SU-DHL-6 (cell line): Measurements from ENCODE around the gene MXD1.

Source experiments
- H2AFZ ChIP-seq: fragments of 200-600 bp; sonication (generic); 2 replicates; pipeline ENCODE4 v1.6.1; 2014; ENCODE audit warnings: low read depth, mild to moderate bottlenecking, moderate library complexity, mixed read lengths, antibody characterized with exemption, low read length; ENCODE audit not compliant: severe bottlenecking
- H3F3A ChIP-seq: fragments of 200-600 bp; shearing (Covaris generic); 2 replicates; pipeline ENCODE4 v1.6.0; 2016; ENCODE audit warnings: antibody characterized with exemption, mild to moderate bottlenecking; ENCODE audit not compliant: insufficient read depth
- H3K27ac ChIP-seq: fragments of 200-600 bp; sonication (generic); 2 replicates; pipeline ENCODE4 v1.5.1; 2016; ENCODE audit warnings: low read depth, mild to moderate bottlenecking, low read length, moderate library complexity, mixed read lengths
- H3K27me3 ChIP-seq: fragments of 200-600 bp; sonication (generic), shearing (Covaris generic); 2 replicates; pipeline ENCODE4 v1.6.0; 2014; ENCODE audit warnings: mild to moderate bottlenecking, low read length
- H3K36me3 ChIP-seq: fragments of 200-600 bp; sonication (generic); 2 replicates; pipeline ENCODE4 v1.6.1; 2014; ENCODE audit warnings: mild to moderate bottlenecking, low read length, mixed read lengths
- H3K4me2 ChIP-seq: fragments of 300-600, 200-600 bp; shearing (Covaris generic), sonication (generic); 2 replicates; pipeline ENCODE4 v1.6.0; 2014; ENCODE audit warnings: low read length, low read depth, mild to moderate bottlenecking; ENCODE audit not compliant: poor library complexity, severe bottlenecking
- H3K4me3 ChIP-seq: fragments of 200-600 bp; sonication (generic); 2 replicates; pipeline ENCODE4 v1.5.1; 2014; ENCODE audit warnings: antibody characterized with exemption, low read length, mild to moderate bottlenecking, mixed read lengths; ENCODE audit not compliant: insufficient read depth, poor library complexity, severe bottlenecking
- H3K79me2 ChIP-seq: fragments of 200-600 bp; sonication (generic); 2 replicates; pipeline ENCODE4 v1.6.1; 2014; ENCODE audit warnings: mild to moderate bottlenecking, low read length, moderate library complexity; ENCODE audit not compliant: insufficient read depth
- H3K9ac ChIP-seq: fragments of 200-600 bp; sonication (generic); 2 replicates; pipeline ENCODE4 v1.7.0; 2014; ENCODE audit warnings: mild to moderate bottlenecking, low read length
- H3K9me2 ChIP-seq: fragments of 200-600 bp; sonication (generic); replicated peaks from 2 replicates; pipeline ENCODE4 v1.6.1; 2014; ENCODE audit warnings: low read length; ENCODE audit not compliant: insufficient read depth
- H3K9me3 ChIP-seq: fragments of 200-600 bp; sonication (generic); 2 replicates; pipeline ENCODE4 v1.6.1; 2014; ENCODE audit warnings: low read length, mixed read lengths; ENCODE audit not compliant: insufficient read depth
- H4K20me1 ChIP-seq: fragments of 200-600 bp; sonication (generic); 2 replicates; pipeline ENCODE4 v1.6.1; 2014; ENCODE audit warnings: low read depth, mild to moderate bottlenecking, antibody characterized with exemption, low read length, moderate library complexity, mixed read lengths
- EZH2phosphoT487 ChIP-seq: fragments of 200-600 bp; sonication (generic), shearing (Covaris generic); conservative IDR thresholded peaks from 2 replicates; pipeline ENCODE4 v1.6.1; 2018; ENCODE audit warnings: mild to moderate bottlenecking, antibody characterized with exemption, low read length, moderate library complexity, mixed read lengths
- TF ChIP-seq, protein P1 (sequence below): fragments of 200-600 bp; sonication (generic); IDR thresholded peaks from one replicate; pipeline ENCODE4 v1.5.1; 2017; ENCODE audit warnings: antibody characterized with exemption, mild to moderate bottlenecking, low read length, moderate library complexity; ENCODE audit not compliant: insufficient read depth, poor library complexity, severe bottlenecking

The MXD1 gene

DNA sequence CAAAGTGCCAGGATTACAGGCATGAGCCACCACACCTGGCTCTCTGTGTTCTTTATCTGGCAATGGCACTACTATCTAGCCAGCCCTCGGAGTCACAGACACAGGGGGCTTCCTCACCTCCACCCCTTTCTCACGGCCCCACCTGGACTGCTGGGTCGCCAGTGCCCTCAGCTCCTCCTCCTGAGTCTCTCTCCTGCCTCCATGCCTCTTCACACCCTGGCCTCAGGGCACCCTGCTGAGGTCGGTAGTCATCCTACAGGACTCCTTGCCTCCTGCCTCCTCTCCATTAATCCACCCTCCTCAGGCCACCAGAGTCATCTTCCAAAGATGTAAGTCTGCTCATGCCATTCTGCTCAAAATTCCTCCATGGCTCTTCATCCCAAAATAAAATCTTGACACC is 55.1 kb downstream of the MXD1 start:
- TF ChIP-seq, protein P1, sequence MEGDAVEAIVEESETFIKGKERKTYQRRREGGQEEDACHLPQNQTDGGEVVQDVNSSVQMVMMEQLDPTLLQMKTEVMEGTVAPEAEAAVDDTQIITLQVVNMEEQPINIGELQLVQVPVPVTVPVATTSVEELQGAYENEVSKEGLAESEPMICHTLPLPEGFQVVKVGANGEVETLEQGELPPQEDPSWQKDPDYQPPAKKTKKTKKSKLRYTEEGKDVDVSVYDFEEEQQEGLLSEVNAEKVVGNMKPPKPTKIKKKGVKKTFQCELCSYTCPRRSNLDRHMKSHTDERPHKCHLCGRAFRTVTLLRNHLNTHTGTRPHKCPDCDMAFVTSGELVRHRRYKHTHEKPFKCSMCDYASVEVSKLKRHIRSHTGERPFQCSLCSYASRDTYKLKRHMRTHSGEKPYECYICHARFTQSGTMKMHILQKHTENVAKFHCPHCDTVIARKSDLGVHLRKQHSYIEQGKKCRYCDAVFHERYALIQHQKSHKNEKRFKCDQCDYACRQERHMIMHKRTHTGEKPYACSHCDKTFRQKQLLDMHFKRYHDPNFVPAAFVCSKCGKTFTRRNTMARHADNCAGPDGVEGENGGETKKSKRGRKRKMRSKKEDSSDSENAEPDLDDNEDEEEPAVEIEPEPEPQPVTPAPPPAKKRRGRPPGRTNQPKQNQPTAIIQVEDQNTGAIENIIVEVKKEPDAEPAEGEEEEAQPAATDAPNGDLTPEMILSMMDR, result no peak
- no peak for TF ChIP-seq EZH2phosphoT487
- Histone ChIP-seq H3K9ac (no peak overlapping the region), H2AFZ (no peak overlapping the region)

DNA sequence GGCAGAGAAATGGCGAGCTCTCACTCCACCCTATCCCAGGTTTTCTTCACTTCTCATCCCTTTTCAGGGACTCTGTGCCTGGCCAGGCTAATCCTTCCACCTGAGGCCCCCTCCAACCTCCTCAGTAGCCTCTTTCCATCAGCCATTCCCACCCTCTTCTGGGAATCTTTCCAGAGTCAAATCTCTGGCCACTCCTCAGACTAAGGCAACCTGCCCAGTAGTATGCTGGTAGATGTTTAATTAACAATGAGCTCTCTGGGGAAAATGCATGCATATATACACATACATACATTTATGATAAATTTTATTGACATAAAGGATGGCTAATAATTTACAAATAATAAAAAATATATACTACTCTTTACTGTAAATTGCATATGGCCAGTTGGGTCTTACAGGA is 57.9 kb downstream of the MXD1 start:
- H3K27me3 ChIP-seq, result no peaks in the 10 kb centered on the region
- H4K20me1 ChIP-seq, result no peaks in the 10 kb centered on the region
- no peaks in the 10 kb centered on the region for H3K9me3 ChIP-seq
- no peak overlapping the region for H3K27ac ChIP-seq
- no peak for TF ChIP-seq EZH2phosphoT487
- TF ChIP-seq, protein P1, result no peak
- H3K9ac ChIP-seq, result no peak overlapping the region
- H3F3A ChIP-seq, result no peaks in the 10 kb centered on the region
- no peak overlapping the region for H3K4me3 ChIP-seq
- no peaks in the 10 kb centered on the region for H3K9me2 ChIP-seq
- no peak overlapping the region for H3K4me2 ChIP-seq
- H2AFZ ChIP-seq, result no peak overlapping the region
- no peaks in the 10 kb centered on the region for H3K79me2 ChIP-seq
- H3K36me3 ChIP-seq, result no peaks in the 10 kb centered on the region

More for the DNA sequence above, 55.1 kb downstream of the MXD1 start:
- Histone ChIP-seq H3K9me2 (no peaks in the 10 kb centered on the region), H3K4me3 (no peak overlapping the region), H3K79me2 (no peaks in the 10 kb centered on the region), H3K36me3 (no peaks in the 10 kb centered on the region), H3K4me2 (no peak overlapping the region), H3K27me3 (no peaks in the 10 kb centered on the region), H3K27ac (no peak overlapping the region), H3K9me3 (no peaks in the 10 kb centered on the region), H4K20me1 (no peaks in the 10 kb centered on the region), H3F3A (no peaks in the 10 kb centered on the region)

DNA sequence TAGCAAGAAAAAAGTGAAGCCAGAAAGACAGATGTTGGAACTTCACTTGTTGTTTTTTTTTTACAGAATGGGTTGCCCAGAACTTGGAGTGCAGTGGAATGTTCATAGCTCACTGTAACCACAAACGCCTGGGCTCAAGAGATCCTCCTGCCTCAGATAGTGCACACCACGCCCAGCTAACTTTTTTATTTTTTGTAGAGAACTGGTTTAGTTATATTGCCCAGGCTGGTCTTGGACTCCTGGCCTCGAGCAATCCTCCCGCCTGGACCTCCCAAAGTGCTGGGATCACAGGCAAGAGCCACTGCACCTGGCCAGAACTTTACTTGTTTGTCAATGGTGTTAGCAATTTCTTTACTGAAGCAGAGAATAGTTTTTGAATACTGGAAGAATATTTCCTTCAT is 58.4 kb downstream of the MXD1 start:
- Histone ChIP-seq H3K9me2 (no peaks in the 10 kb centered on the region), H3K4me2 (no peak overlapping the region), H3F3A (no peaks in the 10 kb centered on the region), H3K4me3 (no peak overlapping the region), H4K20me1 (no peaks in the 10 kb centered on the region), H3K36me3 (no peaks in the 10 kb centered on the region), H3K27ac (no peak overlapping the region), H2AFZ (no peak overlapping the region), H3K9ac (no peak overlapping the region), H3K79me2 (no peaks in the 10 kb centered on the region), H3K27me3 (no peaks in the 10 kb centered on the region), H3K9me3 (no peaks in the 10 kb centered on the region)
- TF ChIP-seq, protein P1, result no peak
- TF ChIP-seq EZH2phosphoT487, result no peak
